Measurements from ENCODE around the gene NECTIN3. TPM values are rescaled to one million over a fixed set of nuclear protein-coding genes. Genes with fewer than 3 reads are reported as not detected.

NECTIN3 gene, protein sequence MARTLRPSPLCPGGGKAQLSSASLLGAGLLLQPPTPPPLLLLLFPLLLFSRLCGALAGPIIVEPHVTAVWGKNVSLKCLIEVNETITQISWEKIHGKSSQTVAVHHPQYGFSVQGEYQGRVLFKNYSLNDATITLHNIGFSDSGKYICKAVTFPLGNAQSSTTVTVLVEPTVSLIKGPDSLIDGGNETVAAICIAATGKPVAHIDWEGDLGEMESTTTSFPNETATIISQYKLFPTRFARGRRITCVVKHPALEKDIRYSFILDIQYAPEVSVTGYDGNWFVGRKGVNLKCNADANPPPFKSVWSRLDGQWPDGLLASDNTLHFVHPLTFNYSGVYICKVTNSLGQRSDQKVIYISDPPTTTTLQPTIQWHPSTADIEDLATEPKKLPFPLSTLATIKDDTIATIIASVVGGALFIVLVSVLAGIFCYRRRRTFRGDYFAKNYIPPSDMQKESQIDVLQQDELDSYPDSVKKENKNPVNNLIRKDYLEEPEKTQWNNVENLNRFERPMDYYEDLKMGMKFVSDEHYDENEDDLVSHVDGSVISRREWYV
- total RNA-seq (10 to 100 TPM in 4 of 9 donors, 1 to 10 TPM in 5; 5.0 to 13.8 (median 9.3) TPM), polyA plus RNA-seq (1 to 10 TPM; 1.8 to 8.8 TPM)
- long read RNA-seq, donor 1, partial matches to known transcripts = 0 of 5 reads
- long read RNA-seq, donor 1, other reads (novel, unspliced or antisense) = 2 of 5 reads
- long read RNA-seq, donor 2, partial matches to known transcripts = 0 of 4 reads
- long read RNA-seq, donor 2, other reads (novel, unspliced or antisense) = 1 of 4 reads
- long read RNA-seq, donor 3, transcript NECTIN3-206 (6 exons, 3,664 nt) = major isoform, 6 of 7 reads
- long read RNA-seq, donor 3, partial matches to known transcripts = 0 of 7 reads
- long read RNA-seq, donor 3, other reads (novel, unspliced or antisense) = 1 of 7 reads

DNA sequence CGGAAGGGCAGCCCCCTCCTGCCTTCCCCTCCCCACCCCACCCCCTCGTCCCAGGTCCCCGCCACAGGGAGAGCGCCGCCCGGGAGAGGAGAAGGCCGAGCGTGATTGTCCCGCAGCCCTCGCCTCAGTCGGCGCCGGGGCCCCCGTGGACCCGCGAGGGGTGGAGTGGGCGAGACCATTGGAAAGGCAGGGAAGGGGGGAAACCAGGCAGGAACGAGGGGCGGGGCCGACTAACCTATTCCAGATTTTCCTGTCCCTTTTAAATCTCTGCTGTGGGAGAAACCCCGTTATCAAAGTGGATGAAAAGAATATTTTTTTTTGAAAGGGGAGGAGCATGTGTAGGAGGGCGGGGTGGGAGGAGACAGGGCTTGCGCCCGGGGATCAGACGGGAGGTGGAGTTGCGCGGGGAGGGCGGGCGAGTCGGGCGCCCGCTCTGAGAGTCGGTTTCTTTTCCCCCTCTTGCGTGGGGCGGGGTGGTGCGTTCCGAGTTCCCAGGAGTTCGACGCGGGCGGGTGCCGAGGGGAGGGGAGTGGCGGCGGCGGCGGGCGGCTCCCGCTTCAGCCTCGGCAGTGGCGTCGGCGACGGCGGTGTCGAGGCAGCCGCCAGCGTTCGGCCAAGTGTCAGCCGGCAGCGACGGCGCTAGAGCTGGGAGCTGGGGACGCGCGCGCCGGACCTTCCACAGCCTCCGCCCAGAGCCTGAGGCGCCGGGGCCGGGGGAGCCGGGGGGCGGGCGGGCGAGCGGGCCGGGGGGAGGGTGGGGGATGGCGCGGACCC is at the start of gene NECTIN3:
Gene NECTIN3 (plus strand): TSS at position 560 of the 774 bp plus-strand sequence. CDS start 202 bp downstream, at position 762.
- peaks cover 0 to 18% (median 0%) of the 10 kb centered on the region in 9 donors for H3K27me3 ChIP-seq
- H3K4me3 ChIP-seq = peak within 1 kb of the TSS; percentile 76 to 97 (median 86)
- peak; percentile 92 to 96 (median 94) for DNase-seq
- 0 to 1% (median 0%) methylated on average over 20 to 79 of the region's 79 CpGs for WGBS, 4 donors
- H3K4me1 ChIP-seq = peaks cover 0 to 27% (median 15%) of the 10 kb centered on the region in 12 donors
- TF ChIP-seq, protein P1, sequence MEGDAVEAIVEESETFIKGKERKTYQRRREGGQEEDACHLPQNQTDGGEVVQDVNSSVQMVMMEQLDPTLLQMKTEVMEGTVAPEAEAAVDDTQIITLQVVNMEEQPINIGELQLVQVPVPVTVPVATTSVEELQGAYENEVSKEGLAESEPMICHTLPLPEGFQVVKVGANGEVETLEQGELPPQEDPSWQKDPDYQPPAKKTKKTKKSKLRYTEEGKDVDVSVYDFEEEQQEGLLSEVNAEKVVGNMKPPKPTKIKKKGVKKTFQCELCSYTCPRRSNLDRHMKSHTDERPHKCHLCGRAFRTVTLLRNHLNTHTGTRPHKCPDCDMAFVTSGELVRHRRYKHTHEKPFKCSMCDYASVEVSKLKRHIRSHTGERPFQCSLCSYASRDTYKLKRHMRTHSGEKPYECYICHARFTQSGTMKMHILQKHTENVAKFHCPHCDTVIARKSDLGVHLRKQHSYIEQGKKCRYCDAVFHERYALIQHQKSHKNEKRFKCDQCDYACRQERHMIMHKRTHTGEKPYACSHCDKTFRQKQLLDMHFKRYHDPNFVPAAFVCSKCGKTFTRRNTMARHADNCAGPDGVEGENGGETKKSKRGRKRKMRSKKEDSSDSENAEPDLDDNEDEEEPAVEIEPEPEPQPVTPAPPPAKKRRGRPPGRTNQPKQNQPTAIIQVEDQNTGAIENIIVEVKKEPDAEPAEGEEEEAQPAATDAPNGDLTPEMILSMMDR (IDR thresholded peaks at IDR 0.05) = no peak
- peak; percentile 36 to 53 for TF ChIP-seq POLR2A (IDR thresholded peaks at IDR 0.05)
- H3K9me3 ChIP-seq = no peaks in the 10 kb centered on the region
- peak within 1 kb of the TSS; percentile 81 to 92 (median 84) for H3K27ac ChIP-seq
- intact Hi-C loops (cut with DNase I) = loop anchor here in 1 of 10 donors (10.0 kb wide), 1 partner anchor 1337 kb away; no protein-coding TSS in a partner anchor
- peak; percentile 95 for ATAC-seq
- no peaks in the 10 kb centered on the region for H3K36me3 ChIP-seq

DNA sequence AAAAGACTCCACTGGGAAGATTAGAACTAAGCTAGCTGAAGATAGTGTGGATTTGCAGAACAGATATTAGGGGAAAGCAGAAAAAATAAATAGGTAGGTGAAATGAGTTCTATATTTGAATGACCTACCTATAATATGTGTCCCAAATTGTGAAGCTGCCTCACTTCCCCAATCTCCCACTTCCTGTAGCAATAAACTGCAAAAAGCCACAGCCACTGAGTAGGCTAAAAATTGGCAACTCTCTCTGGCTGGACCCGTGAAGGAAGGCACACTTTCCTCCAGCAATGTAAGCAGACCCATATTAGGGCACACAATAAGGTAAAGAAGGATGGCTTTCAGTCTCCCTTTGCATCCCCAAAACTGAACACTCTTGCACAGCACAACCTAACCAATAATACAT is 43.7 kb upstream of the NECTIN3 start:
- no peak overlapping the region for H3K27ac ChIP-seq
- no peaks in the 10 kb centered on the region for H3K27me3 ChIP-seq
- TF ChIP-seq, protein P1 (IDR thresholded peaks at IDR 0.05) = no peak
- TF ChIP-seq POLR2A (IDR thresholded peaks at IDR 0.05) = no peak
- DNase-seq (no peak), ATAC-seq (no peak)
- 44 to 53% (median 51%) methylated on average over 1 of the region's 1 CpG for WGBS, 4 donors
- H3K4me1 ChIP-seq = no peaks in the 10 kb centered on the region
- no peaks in the 10 kb centered on the region for H3K36me3 ChIP-seq
- H3K9me3 ChIP-seq = no peaks in the 10 kb centered on the region
- intact Hi-C loops (cut with DNase I) = no loop called here
- no peak overlapping the region for H3K4me3 ChIP-seq

- H3K9me3 ChIP-seq = peaks cover 0 to 8% (median under 1%) of the 10 kb centered on the region in 12 donors
- ATAC-seq (no peak), DNase-seq (no peak)
- H3K4me1 ChIP-seq = no peaks in the 10 kb centered on the region
- intact Hi-C loops (cut with DNase I) = no loop called here
- WGBS, 4 donors = 85 to 93% (median 85%) methylated on average over 2 of the region's 2 CpGs
- H3K27ac ChIP-seq = no peak overlapping the region
- TF ChIP-seq, protein P1 (IDR thresholded peaks at IDR 0.05) = no peak
- TF ChIP-seq POLR2A (IDR thresholded peaks at IDR 0.05) = no peak
- H3K36me3 ChIP-seq = no peaks in the 10 kb centered on the region
- H3K4me3 ChIP-seq = no peak overlapping the region
- H3K27me3 ChIP-seq = no peaks in the 10 kb centered on the region
These were observed 40.1 kb upstream of the NECTIN3 start for GRCh38 chr3:111031538-111031937.

Measured in heart left ventricle (tissue), 16 donors.